ENCODE data around the gene PTGES3. TPM values are rescaled to one million over a fixed set of nuclear protein-coding genes. Genes with fewer than 3 reads are reported as not detected.
"Not testable (repeated sequence)": the region's sequence is repeated elsewhere in the genome, so short reads cannot be mapped to it uniquely, and the experiment has no call there.

The PTGES3 gene, protein sequence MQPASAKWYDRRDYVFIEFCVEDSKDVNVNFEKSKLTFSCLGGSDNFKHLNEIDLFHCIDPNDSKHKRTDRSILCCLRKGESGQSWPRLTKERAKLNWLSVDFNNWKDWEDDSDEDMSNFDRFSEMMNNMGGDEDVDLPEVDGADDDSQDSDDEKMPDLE
- total RNA-seq, result 10 to 100 TPM; 57.0 to 73.7 (median 62.3) TPM

DNA sequence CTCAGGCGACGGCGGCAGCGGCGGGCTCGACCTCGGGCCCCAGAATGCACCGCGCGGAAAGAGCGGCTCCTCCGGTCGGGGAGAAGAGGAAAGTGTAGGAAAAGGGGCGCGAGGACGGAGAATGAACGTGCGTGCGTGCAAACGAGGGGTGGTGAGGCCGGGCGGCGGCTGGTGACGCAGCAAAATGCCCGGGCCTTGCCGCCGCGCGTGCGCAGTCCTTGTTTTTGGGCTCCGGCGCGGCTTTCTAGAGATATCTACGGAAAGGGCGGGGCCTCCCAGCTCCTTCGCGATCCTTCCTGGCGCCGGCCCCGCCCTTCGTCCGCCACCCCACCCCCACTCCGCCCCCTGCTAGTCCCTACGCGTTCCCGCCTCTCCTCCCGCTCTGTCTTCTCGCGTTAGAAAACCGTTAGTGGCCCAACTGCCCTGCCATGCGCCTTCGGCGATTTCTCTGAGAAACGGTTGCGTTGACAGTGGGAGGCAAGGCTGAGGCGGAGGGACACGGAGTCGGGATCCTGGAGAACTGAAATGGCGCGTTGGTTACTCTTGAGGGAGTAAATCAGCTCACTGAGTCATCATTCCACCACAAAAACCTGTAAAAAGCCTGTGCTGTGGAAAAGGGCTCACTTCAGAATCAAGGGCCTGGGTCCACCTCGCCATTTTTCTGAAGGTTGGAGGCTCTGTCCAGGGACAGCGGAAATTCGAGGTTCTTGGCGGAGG is at the start of gene PTGES3:
TSS of gene PTGES3 (minus strand) at position 156 of the 717 bp plus-strand sequence. CDS start 285 bp downstream, outside the sequence.
- peak within 1 kb of the TSS; percentile 85 for H3K4me3 ChIP-seq (ENCODE audit: low read depth, poor library complexity, severe bottlenecking)
- 0 to 1% methylated on average over 60 to 63 of the region's 64 CpGs for WGBS, 2 donors
- peak; percentile 97 to 100 for DNase-seq (ENCODE audit: low spot score in 2 of 2)
- intact Hi-C loops (cut with DNase I; ENCODE audit: low total_unique reads), result no loop called here
- TF ChIP-seq, protein P1, sequence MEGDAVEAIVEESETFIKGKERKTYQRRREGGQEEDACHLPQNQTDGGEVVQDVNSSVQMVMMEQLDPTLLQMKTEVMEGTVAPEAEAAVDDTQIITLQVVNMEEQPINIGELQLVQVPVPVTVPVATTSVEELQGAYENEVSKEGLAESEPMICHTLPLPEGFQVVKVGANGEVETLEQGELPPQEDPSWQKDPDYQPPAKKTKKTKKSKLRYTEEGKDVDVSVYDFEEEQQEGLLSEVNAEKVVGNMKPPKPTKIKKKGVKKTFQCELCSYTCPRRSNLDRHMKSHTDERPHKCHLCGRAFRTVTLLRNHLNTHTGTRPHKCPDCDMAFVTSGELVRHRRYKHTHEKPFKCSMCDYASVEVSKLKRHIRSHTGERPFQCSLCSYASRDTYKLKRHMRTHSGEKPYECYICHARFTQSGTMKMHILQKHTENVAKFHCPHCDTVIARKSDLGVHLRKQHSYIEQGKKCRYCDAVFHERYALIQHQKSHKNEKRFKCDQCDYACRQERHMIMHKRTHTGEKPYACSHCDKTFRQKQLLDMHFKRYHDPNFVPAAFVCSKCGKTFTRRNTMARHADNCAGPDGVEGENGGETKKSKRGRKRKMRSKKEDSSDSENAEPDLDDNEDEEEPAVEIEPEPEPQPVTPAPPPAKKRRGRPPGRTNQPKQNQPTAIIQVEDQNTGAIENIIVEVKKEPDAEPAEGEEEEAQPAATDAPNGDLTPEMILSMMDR (IDR thresholded peaks at IDR 0.05), result no peak
- peak in 1 of 2 donors; percentile 85 for TF ChIP-seq POLR2A (IDR thresholded peaks at IDR 0.05)

DNA sequence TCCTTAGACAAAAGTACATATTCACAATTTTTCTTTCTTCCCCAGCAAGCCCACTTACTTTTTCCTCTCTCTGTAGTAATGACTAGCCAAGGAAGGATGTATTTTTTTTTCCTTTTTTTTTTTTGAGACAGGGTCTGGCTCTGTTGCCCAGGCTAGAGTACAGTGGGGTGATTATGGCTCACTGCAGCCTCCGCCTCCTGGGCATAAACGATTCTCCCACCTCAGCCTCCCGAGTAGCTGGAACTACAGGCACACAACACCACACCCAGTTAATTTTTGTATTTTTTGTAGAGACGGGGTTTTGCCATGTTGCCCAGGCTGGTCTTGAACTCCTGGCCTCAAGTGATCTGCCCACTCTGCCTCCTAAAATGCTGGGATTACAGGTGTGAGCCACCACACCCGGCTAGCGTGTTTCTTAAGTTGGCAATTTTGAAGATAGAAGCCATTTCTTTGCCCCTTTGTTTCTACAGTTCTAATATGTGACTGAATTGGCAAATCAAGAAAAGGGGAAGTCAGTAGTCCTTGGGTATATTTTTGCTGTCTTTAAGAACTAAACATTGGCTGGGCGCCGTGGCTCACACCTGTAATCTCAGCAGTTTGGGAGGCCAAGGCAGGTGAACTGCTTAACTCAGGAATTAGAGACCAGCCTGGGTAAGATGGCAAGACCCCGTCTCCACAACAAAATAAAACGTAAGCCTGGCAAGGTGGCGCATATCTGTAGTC is 40.2 kb upstream of the PTGES3 start:
- peak in 1 of 2 donors; percentile 50 for DNase-seq (ENCODE audit: low spot score in 2 of 2)
- 89 to 95% methylated on average over 11 of the region's 11 CpGs for WGBS, 2 donors
- intact Hi-C loops (cut with DNase I; ENCODE audit: low total_unique reads), result loop anchor here (10.0 kb wide), 1 partner anchor 83 kb away; the partner anchor contains the start of gene ATP5F1B
- no peak overlapping the region for H3K4me3 ChIP-seq (ENCODE audit: low read depth, poor library complexity, severe bottlenecking)
- no peak for TF ChIP-seq POLR2A (IDR thresholded peaks at IDR 0.05)
- TF ChIP-seq, protein P1 (IDR thresholded peaks at IDR 0.05), result no peak

DNA sequence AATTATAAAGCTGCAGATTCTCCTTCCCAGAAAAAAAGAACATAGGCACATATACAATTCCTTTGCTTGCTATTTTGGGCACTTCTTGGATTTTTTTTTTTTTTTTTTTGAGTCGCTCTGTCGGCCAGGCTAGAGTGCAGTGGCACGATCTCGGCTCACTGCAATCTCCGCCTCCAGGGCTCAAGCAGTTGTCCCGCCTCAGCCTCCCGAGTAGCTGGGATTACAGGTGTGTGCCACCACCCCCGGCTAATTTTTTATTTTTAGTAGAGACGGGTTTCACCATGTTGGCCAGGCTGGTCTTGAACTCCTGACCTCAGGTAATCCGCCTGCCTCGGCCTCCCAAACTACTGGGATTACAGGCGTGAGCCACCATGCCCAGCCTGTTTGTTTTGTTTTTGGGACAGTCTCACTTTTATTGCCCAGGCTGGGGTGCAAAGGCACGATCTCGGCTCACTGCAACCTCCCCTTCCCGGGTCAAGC is 38.2 kb upstream of the PTGES3 start:
- DNase-seq (ENCODE audit: low spot score in 2 of 2), result peak in 1 of 2 donors; percentile 68
- WGBS, 2 donors, result 88 to 93% methylated on average over 15 of the region's 15 CpGs
- intact Hi-C loops (cut with DNase I; ENCODE audit: low total_unique reads), result loop anchor here (10.0 kb wide), 1 partner anchor 81 kb away; the partner anchor contains the start of gene ATP5F1B
- H3K4me3 ChIP-seq (ENCODE audit: low read depth, poor library complexity, severe bottlenecking), result not testable (repeated sequence)

DNA sequence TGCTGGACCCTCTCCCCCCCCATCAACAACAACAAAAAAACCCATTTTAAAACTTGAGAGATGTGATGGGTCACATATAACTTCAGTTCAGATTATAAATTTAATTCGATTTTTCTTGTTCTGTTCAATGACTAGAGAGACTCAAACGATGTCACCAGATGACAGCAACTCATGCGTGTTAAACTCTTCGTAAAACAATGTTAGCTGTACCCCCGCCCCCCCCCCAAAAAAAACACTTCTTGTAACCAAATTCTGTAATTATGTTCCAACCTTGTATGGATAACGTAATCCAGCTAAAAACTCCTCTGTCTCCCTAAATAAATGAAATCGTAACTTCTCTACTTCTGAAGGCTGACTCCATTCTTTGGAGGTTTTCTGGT is 37.6 kb upstream of the PTGES3 start:
- intact Hi-C loops (cut with DNase I; ENCODE audit: low total_unique reads), result loop anchor here (10.0 kb wide), 1 partner anchor 81 kb away; the partner anchor contains the start of gene ATP5F1B
- WGBS, 2 donors, result 25 to 29% methylated on average over 7 of the region's 7 CpGs
- DNase-seq (ENCODE audit: low spot score in 2 of 2), result no peak

DNA sequence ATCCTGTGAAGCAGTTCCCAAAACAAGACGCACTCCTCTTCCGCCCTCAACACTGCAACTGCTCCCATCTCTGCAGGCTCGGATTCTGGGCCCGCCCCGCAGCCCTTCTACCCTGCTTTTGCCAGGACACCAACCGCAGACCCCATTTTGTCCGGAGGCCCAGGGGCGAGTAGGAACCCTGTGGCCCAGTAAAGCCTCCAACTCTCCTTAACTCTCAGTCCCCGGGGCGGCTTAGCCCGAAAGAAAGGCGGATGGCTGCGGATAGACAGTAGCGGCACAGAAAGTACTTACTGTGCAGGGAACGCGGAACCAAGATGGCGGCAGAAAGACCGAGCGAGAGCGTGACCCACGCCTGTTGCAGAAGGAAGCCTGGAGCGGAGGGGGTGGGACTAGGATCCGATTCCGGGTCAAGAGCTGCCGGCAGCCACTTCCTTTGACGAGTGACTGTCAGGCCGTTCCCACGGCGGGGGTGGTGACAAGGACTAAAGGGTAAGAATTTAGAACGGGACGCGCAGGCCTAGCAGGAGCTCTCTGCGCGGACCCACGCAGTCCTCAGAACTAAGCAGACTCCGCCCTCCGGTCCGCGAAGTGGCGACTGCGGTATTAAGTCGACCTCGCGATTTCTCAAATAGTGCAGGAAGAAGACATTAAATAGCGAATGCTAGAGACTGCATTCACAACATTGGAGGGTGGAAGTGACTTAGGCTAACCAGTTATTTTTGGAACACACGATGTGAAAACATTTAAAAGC is 37.1 kb upstream of the PTGES3 start, which contains the start of gene NACA:
TSS of gene NACA (minus strand) at position 328 of the 751 bp plus-strand sequence. CDS start 778 bp downstream, outside the sequence.
- DNase-seq (ENCODE audit: low spot score in 2 of 2), result peak; percentile 99
- peak within 1 kb of the TSS; percentile 92 for H3K4me3 ChIP-seq (ENCODE audit: low read depth, poor library complexity, severe bottlenecking)
- WGBS, 2 donors, result 0 to 1% methylated on average over 46 of the region's 46 CpGs
- TF ChIP-seq POLR2A (IDR thresholded peaks at IDR 0.05), result peak in 1 of 2 donors; percentile 82
- TF ChIP-seq, protein P1 (IDR thresholded peaks at IDR 0.05), result no peak
- intact Hi-C loops (cut with DNase I; ENCODE audit: low total_unique reads), result loop anchor here (10.0 kb wide), 1 partner anchor 80 kb away; the partner anchor contains the start of gene ATP5F1B

More for the DNA sequence above, 37.6 kb upstream of the PTGES3 start:
- TF ChIP-seq, protein P1 (IDR thresholded peaks at IDR 0.05), result no peak
- TF ChIP-seq POLR2A (IDR thresholded peaks at IDR 0.05), result no peak
- H3K4me3 ChIP-seq (ENCODE audit: low read depth, poor library complexity, severe bottlenecking), result no peak overlapping the region

Measured in lower leg skin (tissue), 4 donors.